K562 (cell line): ENCODE measurements around the gene FOSL2. TPM values are rescaled to one million over a fixed set of nuclear protein-coding genes. Genes with fewer than 3 reads are reported as not detected.

Experiments
- ATAC-seq: fragments of 200-7000 bp; cut with Tn5 transposase; 3 replicates; pipeline ENCODE4 v1.9.1; 2020; ENCODE audit warnings: moderate library complexity
- BruUV-seq: library from RNA; stranded (reverse); fragments of 400-500 nt; replicated peaks from 2 replicates; lab custom pipeline; 2021; lab: Mats Ljungman, UMichigan
- CTCF ChIA-PET: fragments of 300-600 bp; formaldehyde crosslinking; extraction: SDS; loops from one replicate; lab custom pipeline; 2021; ENCODE audit warnings: low intra/inter-chr PET ratio; lab: Yijun Ruan, JAX
- POLR2A ChIA-PET: fragments of 300-600, 350-650 bp; sonication (Branson Sonifier 250); formaldehyde crosslinking; extraction: SDS; loops from one replicate; lab custom pipeline; 2021; ENCODE audit warnings: antibody characterized with exemption, inconsistent platforms; lab: Yijun Ruan, JAX
- DNase-seq, 4 experiments: peaks; one replicate each; pipeline versions ENCODE4 v3.0.0 to v3.0.0-alpha.2; 2011 to 2018; ENCODE audit warnings: low spot score in 3 of 4, mixed read lengths in 3 of 4; ENCODE audit errors: extremely low read depth in 1 of 4
- FAIRE-seq: peaks from 2 replicates; lab custom pipeline; 2011; peaks lifted over from hg19 to GRCh38; lab: Jason Lieb, UNC
- H2AFZ ChIP-seq: 2 replicates; pipeline ENCODE4 v1.6.0; 2011; ENCODE audit warnings: low read depth, low read length, control low read depth, inconsistent platforms
- H3K27ac ChIP-seq: fragments of 200-600 bp; 3 replicates; pipeline ENCODE4 v1.8.0; 2011; ENCODE audit warnings: low read depth, mild to moderate bottlenecking, control low read depth, inconsistent platforms, low read length, moderate library complexity, mixed read lengths; ENCODE audit errors: extremely low read depth
- H3K27me3 ChIP-seq, 2 experiments: fragments of 300-600 bp in 1 of 2; 2 replicates in 1 of 2; 3 replicates in 1 of 2; pipeline versions ENCODE4 v1.6.0 to v1.8.0; 2011; ENCODE audit warnings: inconsistent platforms in 2 of 2, low read length in 2 of 2, mild to moderate bottlenecking in 1 of 2, mixed read lengths in 1 of 2, moderate library complexity in 1 of 2; ENCODE audit not compliant: control insufficient read depth in 2 of 2, insufficient read depth in 2 of 2
- H3K36me3 ChIP-seq: fragments of 300-600 bp; 3 replicates; pipeline ENCODE4 v1.8.0; 2011; ENCODE audit warnings: mild to moderate bottlenecking, low read length, inconsistent platforms; ENCODE audit not compliant: control insufficient read depth, insufficient read depth
- H3K4me1 ChIP-seq, 2 experiments: fragments of 200-600 bp in 1 of 2; replicated peaks in 1 of 2; 2 replicates in 1 of 2; 3 replicates in 1 of 2; pipeline versions ENCODE4 v1.5.1 to v1.8.0; 2011; ENCODE audit warnings: inconsistent platforms in 2 of 2, low read length in 2 of 2, mild to moderate bottlenecking in 1 of 2, mixed read lengths in 1 of 2, moderate library complexity in 1 of 2; ENCODE audit not compliant: control insufficient read depth in 2 of 2, insufficient read depth in 2 of 2
- H3K4me2 ChIP-seq: 2 replicates; pipeline ENCODE4 v1.6.1; 2011; ENCODE audit warnings: low read length, control low read depth, inconsistent platforms, mixed read lengths; ENCODE audit not compliant: insufficient read depth
- H3K4me3 ChIP-seq: fragments of 200-600 bp; sonication (generic), shearing (Covaris generic); 2 replicates; pipeline ENCODE4 v1.5.1; 2016; ENCODE audit warnings: control low read depth, inconsistent platforms
- H3K79me2 ChIP-seq: fragments of 200-600 bp; 3 replicates; pipeline ENCODE4 v1.8.0; 2011; ENCODE audit warnings: low read length, inconsistent platforms; ENCODE audit not compliant: control insufficient read depth, insufficient read depth
- H3K9ac ChIP-seq, 2 experiments: 2 replicates each; pipeline versions ENCODE4 v1.6.0 to v1.6.1; 2011; ENCODE audit warnings: low read depth in 2 of 2, low read length in 2 of 2, control low read depth in 1 of 2, inconsistent platforms in 1 of 2, mild to moderate bottlenecking in 1 of 2, mixed read lengths in 1 of 2; ENCODE audit not compliant: insufficient read depth in 1 of 2
- H3K9me1 ChIP-seq: one replicate; pipeline ENCODE4 v1.6.0; 2011; ENCODE audit warnings: inconsistent platforms, mild to moderate bottlenecking, low read length, moderate library complexity; ENCODE audit not compliant: control insufficient read depth, insufficient read depth
- H3K9me3 ChIP-seq: replicated peaks from 2 replicates; pipeline ENCODE4 v1.5.1; 2011; ENCODE audit warnings: low read depth, low read length, inconsistent platforms; ENCODE audit not compliant: control insufficient read depth, insufficient read depth
- H4K20me1 ChIP-seq: replicated peaks from 2 replicates; pipeline ENCODE4 v1.6.1; 2011; ENCODE audit warnings: low read length, inconsistent platforms, mixed read lengths; ENCODE audit not compliant: control insufficient read depth, insufficient read depth
- ATF1 ChIP-seq, 2 experiments: fragments of 450-650 bp in 1 of 2; IDR thresholded peaks; 2 replicates each; pipeline ENCODE4 v1.6.1; 2016; ENCODE audit warnings: missing compliant biosample characterization in 1 of 2, missing genetic modification characterization in 1 of 2
- BRD9 ChIP-seq: fragments of 450-650 bp; IDR thresholded peaks from 2 replicates; pipeline ENCODE4 v1.6.1; 2018; ENCODE audit warnings: low read depth; ENCODE audit not compliant: partially characterized antibody
- CBFA2T2 ChIP-seq: fragments of 450-650 bp; conservative IDR thresholded peaks from 2 replicates; pipeline ENCODE4 v1.6.1; 2017; ENCODE audit warnings: mild to moderate bottlenecking
- ETV5 ChIP-seq: sonication (generic); formaldehyde crosslinking; IDR thresholded peaks from 2 replicates; pipeline ENCODE4 v1.4.0; 2020; ENCODE audit warnings: low read depth, mild to moderate bottlenecking, missing genetic modification reagents
- MXD1 ChIP-seq: fragments of 250-450 bp; sonication (Bioruptor Pico); IDR thresholded peaks from 2 replicates; pipeline ENCODE4 v1.8.0; 2021; ENCODE audit warnings: borderline replicate concordance, mild to moderate bottlenecking, moderate library complexity; ENCODE audit not compliant: poor library complexity, severe bottlenecking
- NCOA6 ChIP-seq: fragments of 450-650 bp; IDR thresholded peaks from 2 replicates; pipeline ENCODE4 v1.6.1; 2017; ENCODE audit warnings: mild to moderate bottlenecking
- NRF1 ChIP-seq, 2 experiments: fragments of 450-650 bp; IDR thresholded peaks in 1 of 2; conservative IDR thresholded peaks in 1 of 2; 2 replicates each; pipeline ENCODE4 v1.6.1; 2014; ENCODE audit warnings: mild to moderate bottlenecking in 2 of 2
- POLR2B ChIP-seq: fragments of 450-650 bp; IDR thresholded peaks from 2 replicates; pipeline ENCODE4 v1.6.1; 2018; ENCODE audit warnings: low read depth; ENCODE audit not compliant: partially characterized antibody
- SNAPC5 ChIP-seq: fragments of 250-450 bp; sonication (Bioruptor Pico); IDR thresholded peaks from 2 replicates; pipeline ENCODE4 v1.8.0; 2021; ENCODE audit warnings: moderate library complexity, mild to moderate bottlenecking, inconsistent platforms
- THAP7 ChIP-seq: fragments of 250-450 bp; sonication (Bioruptor Pico); IDR thresholded peaks from 2 replicates; pipeline ENCODE4 v1.5.0; 2021
- THRA ChIP-seq: fragments of 450-650 bp; IDR thresholded peaks from 2 replicates; pipeline ENCODE4 v1.6.1; 2017; ENCODE audit warnings: mild to moderate bottlenecking, moderate library complexity
- TOE1 ChIP-seq, 2 experiments: fragments of 450-650 bp in 1 of 2; sonication (generic) in 1 of 2; formaldehyde crosslinking in 1 of 2; IDR thresholded peaks; 2 replicates each; pipeline versions ENCODE4 v1.7.1 to v1.8.0; 2016 to 2022; ENCODE audit warnings: borderline replicate concordance in 2 of 2, mild to moderate bottlenecking in 2 of 2, antibody characterized with exemption in 1 of 2, inconsistent platforms in 1 of 2, low read depth in 1 of 2, missing genetic modification reagents in 1 of 2, moderate library complexity in 1 of 2
- ZC3H11A ChIP-seq: IDR thresholded peaks from 2 replicates; pipeline ENCODE4 v1.6.1; 2012; ENCODE audit warnings: low read depth, low read length, improper control_type of control experiment
- ZNF175 ChIP-seq: fragments of 200-800 bp; sonication (Bioruptor generic); IDR thresholded peaks from 2 replicates; pipeline ENCODE4 v1.6.1; 2016; ENCODE audit warnings: low read depth, mild to moderate bottlenecking, missing genetic modification characterization, missing compliant biosample characterization
- ZNF197 ChIP-seq: fragments of 200-800 bp; sonication (Bioruptor generic); IDR thresholded peaks from 2 replicates; pipeline ENCODE4 v1.6.1; 2016; ENCODE audit warnings: low read depth, missing genetic modification characterization, missing compliant biosample characterization
- ZNF398 ChIP-seq: fragments of 250-450 bp; sonication (Bioruptor Pico); IDR thresholded peaks from 2 replicates; pipeline ENCODE4 v1.8.0; 2021; ENCODE audit warnings: moderate library complexity, mild to moderate bottlenecking, inconsistent platforms
- ZZZ3 ChIP-seq: fragments of 450-650 bp; IDR thresholded peaks from 2 replicates; pipeline ENCODE4 v1.6.1; 2016; ENCODE audit warnings: antibody characterized with exemption, mild to moderate bottlenecking, moderate library complexity
- WGBS: fragments of 100-300 bp; shearing (Covaris generic); methylation state at CpG from one replicate; pipeline ENCODE4 v1.1.6; 2016; ENCODE audit warnings: low coverage, mixed read lengths; ENCODE audit not compliant: insufficient coverage; ENCODE audit errors: missing lambda C conversion rate; 5-methylcytosine and 5-hydroxymethylcytosine counted together
- in situ Hi-C: fragments of 300-500 bp; cut with MboI; formaldehyde crosslinking; loops from 4 replicates; pipeline ENCODE4 v1.15.0; 2018; ENCODE audit warnings: inconsistent platforms, mixed read lengths
- intact Hi-C: fragments of 100-400 bp; cut with micrococcal nuclease; formaldehyde crosslinking; loops from 2 replicates; pipeline ENCODE4 v1.14.2; 2022
- polyA plus RNA-seq, 8 experiments: library from polyadenylated mRNA; depleted of rRNA in 4 of 8; stranded (reverse) in 5 of 8; unstranded in 3 of 8; fragments of >200 nt; fragmentation: Nextera tagmentation in 2 of 8; fragmentation: Illumina TruSeq in 1 of 8; extraction: Ambion mirVana in 2 of 8; extraction: Trizol in 1 of 8; gene quantifications; 2 replicates each; pipeline versions ENCODE4 v1.2.1 to v1.2.3, GENCODE V29; 2011 to 2014; ENCODE audit warnings: inconsistent platforms in 1 of 8, missing spikeins in 1 of 8
- total RNA-seq, 7 experiments: library from RNA; depleted of rRNA in 6 of 7; stranded (reverse); fragments of >200 nt in 6 of 7; fragmentation: Illumina TruSeq in 2 of 7; extraction: Trizol in 2 of 7; gene quantifications; 2 replicates each; pipeline versions ENCODE4 v1.2.1 to v1.2.3, GENCODE V29; 2011 to 2021; ENCODE audit warnings: low replicate concordance in 1 of 7

Gene FOSL2
- total and polyA plus RNA-seq, 9 of the 15 experiments (the other 6 are each of a cell fraction or from before 2014, with no cell fraction given), result 0.04 to 2.9 (median 0.80) TPM

- TF ChIP-seq THRA (no peak), ZZZ3 (no peak), MXD1 (no peak), ZNF197 (no peak), ATF1 (CRISPR knock-in tag; IDR thresholded peaks at IDR 0.05) (no peak), ATF1 (tag; IDR thresholded peaks at IDR 0.05) (no peak)
- TF ChIP-seq, all 486 proteins: peak for 0
Observed at GRCh38 chr2:28344756-28345373, 47.8 kb upstream of the FOSL2 start (continued).

- DNase-seq (no peak), ATAC-seq (no peak), FAIRE-seq (no peak)
- CTCF ChIA-PET, result interaction anchor here (0.6 kb wide), 1 partner anchor 18 kb away, joined by 3 read pairs; no protein-coding TSS in a partner anchor
- intact Hi-C loops, result no loop called here
- Histone ChIP-seq H3K27me3 (no peaks in the 10 kb centered on the region), H3K4me3 (no peak overlapping the region), H4K20me1 (no peaks in the 10 kb centered on the region), H3K4me2 (no peak overlapping the region), H3K9me1 (no peaks in the 10 kb centered on the region), H3K79me2 (no peaks in the 10 kb centered on the region), H2AFZ (no peak overlapping the region), H3K27ac (no peak overlapping the region), H3K4me1 (peaks cover 18 to 43% of the 10 kb centered on the region in 2 experiments), H3K36me3 (no peaks in the 10 kb centered on the region), H3K9ac (no peak overlapping the region), H3K9me3 (no peaks in the 10 kb centered on the region)
- in situ Hi-C loops, result no loop called here
- WGBS, result 66% methylated on average over 8 of the region's 8 CpGs
- no TSS peak for BruUV-seq
- POLR2A ChIA-PET, result no interaction called here
- TF ChIP-seq SNAPC5, result no peak
- no peak for TF ChIP-seq NRF1 (conservative IDR thresholded peaks at IDR 0.05 in 1 of 2, IDR thresholded peaks at IDR 0.05 in 1 of 2)
- no peak for TF ChIP-seq BRD9
- no peak for TF ChIP-seq POLR2B
- TF ChIP-seq CBFA2T2, result no peak
- no peak for TF ChIP-seq ZC3H11A
- TF ChIP-seq ZNF398 (CRISPR knock-in tag), result no peak
- no peak for TF ChIP-seq ETV5 (CRISPR knock-in tag)
- no peak for TF ChIP-seq TOE1 (IDR thresholded peaks at IDR 0.05; ENCODE audit: borderline replicate concordance)
- TF ChIP-seq TOE1 (CRISPR knock-in tag; IDR thresholded peaks at IDR 0.05; ENCODE audit: borderline replicate concordance, low read depth), result no peak
- no peak for TF ChIP-seq THAP7 (CRISPR knock-in tag)
- TF ChIP-seq NCOA6, result no peak
- no peak for TF ChIP-seq ZNF175 (CRISPR knock-in tag)
Observed at GRCh38 chr2:28345619-28346018, 47.0 kb upstream of the FOSL2 start.
